Muscle of back (tissue), 11 donors: ENCODE measurements around the gene TNF. TPM values are rescaled to one million over a fixed set of nuclear protein-coding genes. Genes with fewer than 3 reads are reported as not detected.
A peak's percentile ranks its signal among the peaks of the same experiment; 100 is the strongest.
"Not testable (repeated sequence)": the region's sequence is repeated elsewhere in the genome, so short reads cannot be mapped to it uniquely, and the experiment has no call there.

Experiments used
- DNase-seq, 3 donors: peaks; one replicate each; pipeline versions ENCODE4 v3.0.0 to v3.0.0-alpha.2; 2013
- polyA plus RNA-seq, 10 donors: library from polyadenylated mRNA; unstranded; fragments of 120-200 nt; gene quantifications; one replicate each; pipeline ENCODE4 v1.2.1, GENCODE V29; 2013; ENCODE audit not compliant: insufficient read length in 10 of 10

The TNF gene
- polyA plus RNA-seq, 10 donors: 0.17 to 3.5 (median 0.29) TPM; not detected in 1

- DNase-seq: no peak
Observed at GRCh38 chr6:31587791-31588777, 12.7 kb downstream of the TNF start.

- no peak for DNase-seq
Observed at GRCh38 chr6:31588871-31589650, 13.7 kb downstream of the TNF start.

- DNase-seq: not testable (repeated sequence)
Observed at GRCh38 chr6:31590691-31591090, 15.3 kb downstream of the TNF start.

- no peak for DNase-seq
Observed at GRCh38 chr6:31592396-31592771, 17.0 kb downstream of the TNF start.

GRCh38 chr6:31597006-31597405 is 21.6 kb downstream of the TNF start:
- peak in 1 of 3 donors; percentile 39 for DNase-seq

GRCh38 chr6:31607317-31607716 is 32.0 kb downstream of the TNF start:
- no peak for DNase-seq

GRCh38 chr6:31609519-31610406 is 34.4 kb downstream of the TNF start:
- no peak for DNase-seq

GRCh38 chr6:31610968-31611367 is 35.6 kb downstream of the TNF start:
- DNase-seq: peak in 1 of 3 donors; percentile 68

- no peak for DNase-seq
Observed at GRCh38 chr6:31614075-31614619, 38.8 kb downstream of the TNF start.

- DNase-seq: no peak
Observed at GRCh38 chr6:31614684-31615578, 39.6 kb downstream of the TNF start, which contains the start of gene AIF1. AIF1 (plus strand) TSS chr6:31615234; CDS start chr6:31615330, 96 bp downstream.

- DNase-seq: no peak
Observed at GRCh38 chr6:31615748-31616147, 40.4 kb downstream of the TNF start.

GRCh38 chr6:31617010-31617409 is 41.6 kb downstream of the TNF start:
- no peak for DNase-seq

GRCh38 chr6:31619805-31620585 is 44.6 kb downstream of the TNF start:
- peak; percentile 99 to 100 (median 100) for DNase-seq

- peak in 2 of 3 donors; percentile 79 to 95 for DNase-seq
Observed at GRCh38 chr6:31620586-31621319, 45.4 kb downstream of the TNF start, which contains the start of gene PRRC2A. PRRC2A (plus strand) TSS chr6:31620715; CDS start chr6:31622790, 2,075 bp downstream.

- no peak for DNase-seq
Observed at GRCh38 chr6:31621320-31621939, 46.1 kb downstream of the TNF start.

GRCh38 chr6:31621991-31622390 is 46.6 kb downstream of the TNF start:
- DNase-seq: no peak

- DNase-seq: no peak
Observed at GRCh38 chr6:31622684-31623091, 47.3 kb downstream of the TNF start.

GRCh38 chr6:31624070-31624469 is 48.7 kb downstream of the TNF start:
- no peak for DNase-seq
